Middle frontal gyrus (tissue), 1 donor: ENCODE data around the gene GABRB2.

Experiments
- DNase-seq: peaks from one replicate; pipeline ENCODE4 v3.0.0-alpha.2; 2015; ENCODE audit warnings: low spot score; ENCODE audit errors: extremely low spot score

GABRB2 gene

GRCh38 chr5:161391016-161391415, 155.5 kb downstream of the GABRB2 start:
- no peak for DNase-seq

GRCh38 chr5:161387121-161387520, 159.4 kb downstream of the GABRB2 start:
- no peak for DNase-seq

- no peak for DNase-seq
Observed at GRCh38 chr5:161385027-161385426, 161.5 kb downstream of the GABRB2 start.

DNA sequence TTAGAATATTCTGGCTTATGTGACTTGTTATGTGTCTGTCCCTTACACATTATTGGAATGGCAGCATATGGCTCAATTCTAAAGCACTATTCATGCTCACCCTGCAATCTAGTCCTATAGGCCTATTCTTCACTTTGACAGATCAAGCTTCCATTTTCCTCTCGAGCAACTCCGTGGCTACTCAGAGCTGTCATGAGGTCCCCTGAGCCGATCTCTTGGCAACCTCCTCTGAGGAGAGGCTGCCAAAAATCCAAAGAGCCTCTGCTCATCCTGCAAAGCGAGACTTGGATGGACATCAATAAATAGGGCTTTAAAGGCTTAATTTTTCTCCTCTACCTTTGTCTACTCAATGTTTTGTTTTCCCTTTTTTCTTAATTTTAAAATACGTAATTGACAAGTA, 163.8 kb downstream of the GABRB2 start:
- no peak for DNase-seq

- no peak for DNase-seq
Observed at GRCh38 chr5:161380486-161380885, 166.0 kb downstream of the GABRB2 start.

DNA sequence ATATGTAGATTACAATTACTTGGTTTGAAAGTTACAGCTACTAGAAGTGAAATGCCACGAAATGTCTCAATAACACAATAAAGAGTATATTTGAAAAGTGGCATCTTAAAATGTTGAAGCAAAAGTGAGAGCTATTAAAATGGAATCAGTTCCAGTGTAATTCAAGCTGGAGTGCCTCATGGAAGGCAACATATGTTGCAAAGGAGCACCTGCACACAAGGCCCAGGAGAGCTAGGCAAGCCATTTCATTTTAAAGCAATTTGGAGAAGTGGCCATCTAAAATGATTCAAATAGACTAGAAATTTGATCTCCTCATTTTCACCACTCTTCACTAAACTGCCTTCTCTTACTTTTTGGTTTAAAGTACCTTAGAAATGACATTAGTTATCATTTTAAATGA, 167.8 kb downstream of the GABRB2 start:
- no peak for DNase-seq

- DNase-seq, result no peak
Observed at GRCh38 chr5:161376034-161376433, 170.5 kb downstream of the GABRB2 start.

DNA sequence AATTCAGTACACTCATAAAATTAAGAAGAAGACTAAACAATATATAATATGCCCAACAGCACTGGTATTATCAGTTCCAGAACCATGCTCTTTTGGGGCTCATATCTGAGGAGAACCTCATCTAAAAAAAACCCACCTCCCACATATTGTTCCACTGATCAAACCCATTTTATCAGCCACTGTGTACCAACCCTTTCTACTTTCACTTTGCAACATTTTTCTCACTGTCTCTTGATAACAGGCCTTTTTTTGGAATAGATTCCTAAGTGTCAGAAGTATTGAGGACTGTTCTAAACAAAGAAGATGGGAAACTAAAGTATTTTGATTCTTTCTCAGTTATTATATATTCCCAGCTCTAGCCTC, 173.2 kb downstream of the GABRB2 start:
- no peak for DNase-seq

DNA sequence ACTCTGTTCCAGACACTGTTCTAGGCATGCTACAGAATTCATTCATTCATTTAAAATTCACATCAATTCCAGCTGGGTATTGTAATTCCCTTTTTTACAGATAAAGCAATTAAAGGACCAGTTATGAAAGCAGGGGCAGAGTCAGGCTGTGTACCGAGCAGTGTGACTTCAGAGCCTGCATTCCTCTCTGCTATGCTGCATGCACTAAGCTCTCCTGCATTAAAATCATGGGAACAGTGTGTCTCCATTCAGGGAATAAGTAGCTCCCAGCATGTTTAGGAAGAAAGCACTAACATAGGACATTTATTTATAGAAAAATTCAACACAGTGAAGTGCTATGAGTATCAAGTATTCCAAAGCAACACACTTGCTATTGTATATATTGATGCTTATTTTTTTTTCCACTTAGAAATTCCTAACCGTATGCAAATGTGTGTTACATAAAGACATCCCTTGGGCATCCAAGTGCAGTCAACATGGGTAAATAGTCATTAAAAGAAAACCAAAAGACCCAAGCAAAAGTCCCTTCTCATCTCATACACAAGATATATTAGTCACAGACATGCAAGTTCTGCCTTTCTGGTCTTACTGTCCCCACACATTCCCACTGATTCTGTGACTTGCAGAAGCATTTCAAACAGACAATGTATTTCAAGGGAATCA, 173.7 kb downstream of the GABRB2 start:
- DNase-seq, result peak; percentile 40

GRCh38 chr5:161369022-161369421, 177.5 kb downstream of the GABRB2 start:
- no peak for DNase-seq

- no peak for DNase-seq
Observed at GRCh38 chr5:161358446-161358845, 188.1 kb downstream of the GABRB2 start.

DNA sequence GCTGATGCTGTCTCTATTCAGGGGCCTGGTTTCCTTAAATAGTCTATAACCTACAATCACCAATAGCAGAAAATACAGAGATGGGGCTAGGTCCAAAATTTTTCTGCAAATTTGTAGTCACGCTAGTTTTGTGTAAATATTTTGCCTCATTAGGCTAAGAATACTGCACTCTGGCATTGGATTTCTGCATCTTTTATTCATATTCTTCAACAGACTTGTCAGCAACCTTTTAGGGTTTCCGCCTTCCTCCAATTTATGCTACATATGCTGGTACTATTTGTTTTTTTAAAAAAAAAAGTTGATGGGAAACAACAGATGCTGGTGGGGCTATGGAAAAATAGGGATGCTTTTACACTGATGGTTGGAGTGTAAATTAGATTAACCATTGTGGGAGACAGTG, 202.3 kb downstream of the GABRB2 start:
- DNase-seq, result no peak

GRCh38 chr5:161342886-161343285, 203.6 kb downstream of the GABRB2 start:
- DNase-seq, result no peak

DNA sequence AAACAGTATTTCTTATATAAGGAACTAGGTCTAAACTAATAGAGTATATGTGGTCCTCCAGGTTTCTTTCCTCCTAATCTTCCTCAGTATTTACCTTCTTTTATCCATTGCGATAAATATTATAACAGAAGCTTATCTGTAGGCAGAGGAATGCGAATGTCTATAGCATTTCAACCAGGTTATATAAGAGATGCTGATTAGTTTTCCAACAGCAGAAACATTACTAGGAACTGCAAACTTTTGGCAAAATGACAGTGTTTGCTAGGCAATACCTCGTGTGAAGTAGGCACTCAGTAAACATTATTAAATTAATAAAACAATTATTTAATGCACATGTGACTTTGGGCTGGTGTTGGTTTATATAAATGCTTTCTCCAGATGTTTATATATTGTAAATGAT, 206.5 kb downstream of the GABRB2 start:
- DNase-seq, result no peak

- DNase-seq, result no peak
Observed at GRCh38 chr5:161333194-161333880, 213.2 kb downstream of the GABRB2 start.

- no peak for DNase-seq
Observed at GRCh38 chr5:161332343-161332742, 214.2 kb downstream of the GABRB2 start.

GRCh38 chr5:161314033-161314432, 232.5 kb downstream of the GABRB2 start:
- DNase-seq, result no peak

GRCh38 chr5:161312882-161313281, 233.6 kb downstream of the GABRB2 start:
- DNase-seq, result no peak

DNA sequence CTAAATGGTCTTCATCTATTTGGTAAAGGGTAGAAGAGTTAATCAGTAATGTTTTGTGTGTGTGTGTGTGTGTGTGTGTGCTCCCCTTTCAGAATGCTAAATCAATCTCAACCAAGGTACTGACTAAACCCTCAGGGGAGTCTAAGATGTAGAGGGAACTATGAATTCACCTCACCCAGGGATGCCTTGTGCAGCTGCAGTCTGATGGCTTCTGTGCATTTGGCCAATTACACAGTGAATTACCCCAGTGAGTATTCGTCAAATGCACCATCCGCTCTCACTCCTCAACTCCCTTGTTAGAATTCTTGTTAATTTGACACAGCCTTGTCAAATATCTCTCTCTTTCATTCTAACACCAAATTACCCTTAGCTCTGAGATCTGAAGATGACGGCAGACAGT, 234.6 kb downstream of the GABRB2 start:
- DNase-seq, result no peak

GRCh38 chr5:161311146-161311708, 235.3 kb downstream of the GABRB2 start:
- no peak for DNase-seq

DNA sequence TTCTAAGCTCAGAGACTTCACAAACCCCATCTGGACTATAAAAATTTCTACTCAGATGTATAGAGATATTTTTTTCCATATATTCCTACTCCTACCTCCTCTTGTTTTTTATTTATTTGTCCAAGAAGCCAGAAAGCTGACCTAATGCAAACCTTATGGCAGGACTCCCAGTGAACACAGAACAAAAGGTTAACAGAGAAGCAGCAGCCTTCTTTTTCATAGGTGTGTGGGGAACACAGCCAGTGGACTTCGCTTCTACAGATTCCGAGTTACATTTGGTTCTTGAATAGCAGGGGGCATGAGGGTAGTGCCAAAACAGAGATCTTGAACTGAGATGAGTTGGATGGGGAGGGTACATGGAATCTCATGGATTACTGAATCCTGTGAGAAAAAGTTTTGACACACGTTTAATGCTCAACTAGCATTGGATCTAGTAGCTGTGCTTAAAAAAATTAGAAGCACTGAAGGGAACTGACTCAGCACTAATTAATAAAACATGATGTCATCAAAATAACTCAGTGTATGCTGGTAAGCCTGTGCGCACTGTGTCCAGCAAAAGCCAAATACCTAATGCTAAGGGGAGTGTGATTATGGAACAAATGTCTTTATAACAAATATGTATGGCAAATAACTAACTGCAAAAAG, 240.1 kb downstream of the GABRB2 start:
- DNase-seq, result no peak

DNA sequence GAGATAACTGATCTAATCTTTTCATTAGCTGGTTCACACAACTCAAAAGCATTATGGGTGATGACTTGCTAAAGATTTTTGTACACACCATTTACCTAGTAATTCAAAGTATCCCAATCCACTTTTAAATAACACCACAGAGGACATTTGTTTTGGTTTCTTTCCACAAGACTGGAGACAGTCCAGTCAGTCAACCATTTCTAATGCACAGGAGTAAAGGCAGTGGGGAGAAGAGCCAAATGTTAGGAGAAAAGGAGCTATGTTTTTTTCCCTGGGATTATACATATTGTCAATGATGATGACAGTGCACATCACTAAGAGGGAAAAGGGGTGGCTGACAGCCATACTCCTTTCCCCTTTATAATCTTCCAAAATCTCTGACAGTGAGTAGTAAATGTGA, 240.9 kb downstream of the GABRB2 start:
- DNase-seq, result no peak
